Measurements from ENCODE around the gene CEPT1.
"Not testable (repeated sequence)": the region's sequence is repeated elsewhere in the genome, so short reads cannot be mapped to it uniquely, and the experiment has no call there.

Gene CEPT1

GRCh38 chr1:111213412-111213811 is 73.4 kb downstream of the CEPT1 start:
- DNase-seq, result no peak

- no peak for DNase-seq
These were observed 74.2 kb downstream of the CEPT1 start for GRCh38 chr1:111214074-111214801.

GRCh38 chr1:111214884-111215283 is 74.9 kb downstream of the CEPT1 start:
- DNase-seq, result no peak

GRCh38 chr1:111215285-111215684 is 75.3 kb downstream of the CEPT1 start:
- not testable (repeated sequence) for DNase-seq

GRCh38 chr1:111216751-111217150 is 76.7 kb downstream of the CEPT1 start:
- DNase-seq, result no peak

- DNase-seq, result no peak
These were observed 77.3 kb downstream of the CEPT1 start for GRCh38 chr1:111217183-111217910.

- DNase-seq, result no peak
These were observed 78.9 kb downstream of the CEPT1 start for GRCh38 chr1:111218701-111219556.

GRCh38 chr1:111219557-111220286 is 79.7 kb downstream of the CEPT1 start:
- no peak for DNase-seq

- no peak for DNase-seq
These were observed 80.4 kb downstream of the CEPT1 start for GRCh38 chr1:111220302-111220890.

GRCh38 chr1:111221276-111221632 is 81.2 kb downstream of the CEPT1 start:
- DNase-seq, result no peak

GRCh38 chr1:111221633-111222291 is 81.7 kb downstream of the CEPT1 start:
- no peak for DNase-seq

GRCh38 chr1:111222308-111223125 is 82.5 kb downstream of the CEPT1 start:
- no peak for DNase-seq

- DNase-seq, result no peak
These were observed 83.2 kb downstream of the CEPT1 start for GRCh38 chr1:111223126-111223685.

- no peak for DNase-seq
These were observed 85.1 kb downstream of the CEPT1 start for GRCh38 chr1:111225091-111225490.

- no peak for DNase-seq
These were observed 85.8 kb downstream of the CEPT1 start for GRCh38 chr1:111225717-111226400.

- no peak for DNase-seq
These were observed 87.4 kb downstream of the CEPT1 start, which contains the start of gene CHI3L2 for GRCh38 chr1:111227434-111227833. Gene CHI3L2, plus strand, starts transcription at chr1:111227713. Its CDS starts 17 bp downstream, at chr1:111227730.

GRCh38 chr1:111227851-111228747 is 88.1 kb downstream of the CEPT1 start:
- peak; percentile 20 for DNase-seq

- no peak for DNase-seq
These were observed 88.7 kb downstream of the CEPT1 start for GRCh38 chr1:111228748-111229126.

GRCh38 chr1:111232134-111232533 is 92.1 kb downstream of the CEPT1 start:
- no peak for DNase-seq
